HepG2 (cell line): Measurements from ENCODE around the gene SMKR1.

ENCODE experiments used
- AKAP8 ChIP-seq: sonication (generic); formaldehyde crosslinking; IDR thresholded peaks from 2 replicates; pipeline ENCODE4 v1.5.1; 2020; ENCODE audit warnings: mild to moderate bottlenecking, missing genetic modification reagents
- CTCF ChIP-seq: sonication (generic); formaldehyde crosslinking; IDR thresholded peaks from 2 replicates; pipeline ENCODE4 v1.5.0; 2020; ENCODE audit warnings: mild to moderate bottlenecking, missing genetic modification reagents, moderate library complexity
- HOXA7 ChIP-seq: sonication (generic); formaldehyde crosslinking; IDR thresholded peaks from 2 replicates; pipeline ENCODE4 v1.8.1; 2022; ENCODE audit warnings: mild to moderate bottlenecking, missing genetic modification reagents, moderate library complexity
- PRDM10 ChIP-seq: sonication (generic); formaldehyde crosslinking; IDR thresholded peaks from 2 replicates; pipeline ENCODE4 v1.4.0; 2020; ENCODE audit warnings: low read depth, missing genetic modification reagents
- SNRNP70 ChIP-seq: fragments of 200-400 bp; formaldehyde crosslinking; IDR thresholded peaks from 2 replicates; pipeline ENCODE4 v1.6.1; 2017; ENCODE audit warnings: mild to moderate bottlenecking, low read depth, low read length, moderate library complexity
- ZNF383 ChIP-seq: sonication (generic); formaldehyde crosslinking; IDR thresholded peaks from 2 replicates; pipeline ENCODE4 v1.4.0; 2020; ENCODE audit warnings: missing genetic modification reagents, mild to moderate bottlenecking, borderline replicate concordance

- TF ChIP-seq PRDM10 (CRISPR knock-in tag) (no peak), ZNF383 (CRISPR knock-in tag) (no peak), CTCF (CRISPR knock-in tag) (no peak), SNRNP70 (no peak), AKAP8 (CRISPR knock-in tag) (no peak), HOXA7 (CRISPR knock-in tag) (no peak)
Measured at GRCh38 chr7:129519464-129519863, 17.1 kb downstream of the SMKR1 start.
